Measurements from ENCODE around the gene MAT2A. TPM values are rescaled to one million over a fixed set of nuclear protein-coding genes. Genes with fewer than 3 reads are reported as not detected.

MAT2A gene
- total and polyA plus RNA-seq, 9 of the 15 experiments (the other 6 are each of a cell fraction or from before 2014, with no cell fraction given): 130 to 1,027 (median 240) TPM

- peak in 1 of 2 experiments; percentile 11 for TF ChIP-seq AFF1 (IDR thresholded peaks at IDR 0.05; ENCODE audit: low read depth in 1 of 2, partially characterized antibody in 2 of 2)
- TF ChIP-seq CREBBP (IDR thresholded peaks at IDR 0.05; ENCODE audit: low read depth, low read length): no peak
- TF ChIP-seq KLF16 (IDR thresholded peaks at IDR 0.05): 0 out of 2 replicates have a peak, but pooled peaks have one; percentile 19
- TF ChIP-seq RAD51 (IDR thresholded peaks at IDR 0.05; ENCODE audit: borderline replicate concordance, low read depth): no peak
- peak; percentile 56; the same call in 1 of the 2 replicates for TF ChIP-seq KLF1 (tag; IDR thresholded peaks at IDR 0.05)
- TF ChIP-seq FOXJ3 (CRISPR knock-in tag; IDR thresholded peaks at IDR 0.05): no peak
- TF ChIP-seq ZNF76 (CRISPR knock-in tag; IDR thresholded peaks at IDR 0.05; ENCODE audit: borderline replicate concordance): 0 out of 2 replicates have a peak, but pooled peaks have one; percentile 28
- peak; percentile 98 for TF ChIP-seq CBX1 (IDR thresholded peaks at IDR 0.05; ENCODE audit: low read depth)
- TF ChIP-seq ZNF668 (CRISPR knock-in tag; IDR thresholded peaks at IDR 0.05): no peak
- no peak for TF ChIP-seq SFPQ (IDR thresholded peaks at IDR 0.05; ENCODE audit: low read depth, low read length)
- TF ChIP-seq TSC22D4 (tag; IDR thresholded peaks at IDR 0.05): no peak
- no peak for TF ChIP-seq BRCA1 (IDR thresholded peaks at IDR 0.05)
- no peak for TF ChIP-seq BRCA1 (CRISPR knock-in tag; IDR thresholded peaks at IDR 0.05)
- no peak for TF ChIP-seq RBM15 (IDR thresholded peaks at IDR 0.05; ENCODE audit: insufficient read depth, low read length)
- peak; percentile 48; the same call in 1 of the 2 replicates for TF ChIP-seq ZNF436 (CRISPR knock-in tag; IDR thresholded peaks at IDR 0.05)
- TF ChIP-seq NONO (IDR thresholded peaks at IDR 0.05; ENCODE audit: low read depth in 2 of 2, low read length in 1 of 2): peak; percentile 99 to 100
- TF ChIP-seq UBTF (IDR thresholded peaks at IDR 0.05; ENCODE audit: borderline replicate concordance in 1 of 2, low read depth in 2 of 2, low read length in 2 of 2): no peak
- peak; percentile 100 for TF ChIP-seq ATF7 (IDR thresholded peaks at IDR 0.05)
- peak; percentile 78 for TF ChIP-seq ETV1 (tag; conservative IDR thresholded peaks at IDR 0.05; ENCODE audit: low read depth)
Observed at GRCh38 chr2:85538507-85539360, at the start of gene MAT2A (continued).

Measured in K562 (cell line).